Hematopoietic multipotent progenitor cell treated with erythropoietin and hydrocortisone succinate and interleukin-3 and kit ligand, for 4 days (in vitro differentiated cells): ENCODE results near the gene ACAD8.
"Not testable (repeated sequence)": the region's sequence is repeated elsewhere in the genome, so short reads cannot be mapped to it uniquely, and the experiment has no call there.

Experiments used
- DNase-seq: peaks from one replicate; pipeline ENCODE4 v3.0.0-alpha.2; 2015

The ACAD8 gene

GRCh38 chr11:134240592-134240991 lies 12.8 kb upstream of the ACAD8 start:
- no peak for DNase-seq

GRCh38 chr11:134242376-134242775 lies 11.0 kb upstream of the ACAD8 start:
- DNase-seq: no peak

DNA sequence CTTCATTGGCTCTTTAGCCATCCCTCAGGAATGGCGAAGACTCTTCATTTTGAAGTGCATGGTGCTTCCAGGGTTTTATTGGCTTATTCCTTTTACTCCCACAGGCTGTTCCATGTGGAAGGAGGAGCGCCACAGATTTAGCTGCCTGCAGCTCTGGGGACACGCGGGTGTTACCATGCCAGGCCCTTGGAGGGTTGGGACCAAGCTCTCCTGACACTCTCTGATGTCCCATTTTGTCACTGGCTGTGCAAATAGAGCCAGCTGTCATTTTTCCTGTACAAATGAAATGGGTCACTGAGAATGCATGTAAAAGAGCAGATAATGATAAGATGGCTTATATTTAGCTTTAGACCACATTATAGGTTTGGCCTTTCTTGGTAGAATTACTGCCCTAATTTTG lies 9.5 kb upstream of the ACAD8 start:
- no peak for DNase-seq

GRCh38 chr11:134244593-134244992 lies 8.8 kb upstream of the ACAD8 start:
- DNase-seq: peak; percentile 70

DNA sequence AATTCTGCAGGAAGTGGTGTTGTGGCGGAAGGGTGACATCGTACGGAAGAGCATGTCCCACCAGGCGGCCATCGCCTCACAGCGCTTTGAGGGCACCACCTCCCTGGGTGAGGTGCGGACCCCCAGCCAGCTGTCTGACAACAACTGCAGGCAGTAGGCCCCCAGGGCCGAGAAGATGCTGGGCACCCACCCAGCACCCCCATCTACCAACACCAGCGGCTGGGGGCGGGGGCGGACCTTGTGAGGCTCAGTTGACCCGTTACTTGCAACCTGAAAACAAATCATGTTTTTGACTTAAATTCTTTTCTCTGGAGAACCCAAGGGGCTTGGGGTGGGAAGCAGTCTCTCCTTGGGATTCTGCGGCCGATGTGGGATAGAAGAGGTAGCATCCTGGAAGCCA lies 7.9 kb upstream of the ACAD8 start:
- DNase-seq: no peak

- no peak for DNase-seq
Observed at GRCh38 chr11:134246100-134246499, 7.3 kb upstream of the ACAD8 start.

DNA sequence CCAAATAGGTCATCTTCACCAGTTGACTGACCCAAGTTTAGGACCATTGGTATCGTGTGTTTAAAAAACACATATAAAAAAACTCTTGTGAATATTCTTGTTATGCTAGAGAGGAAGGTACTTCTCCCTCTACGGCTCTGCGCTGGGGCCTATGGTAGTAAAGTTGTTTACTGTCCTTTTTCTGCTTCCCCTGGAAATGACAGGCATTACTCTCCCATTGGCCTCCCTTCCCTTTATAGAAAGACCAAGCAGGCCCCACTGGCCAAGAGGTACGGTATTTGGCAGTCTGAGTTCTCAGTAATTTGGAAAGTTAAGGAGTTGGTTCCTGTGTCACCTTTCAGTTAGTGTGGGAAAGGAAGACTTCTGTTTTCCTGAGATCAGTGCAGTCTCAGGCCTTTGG lies 6.7 kb upstream of the ACAD8 start:
- DNase-seq: no peak

DNA sequence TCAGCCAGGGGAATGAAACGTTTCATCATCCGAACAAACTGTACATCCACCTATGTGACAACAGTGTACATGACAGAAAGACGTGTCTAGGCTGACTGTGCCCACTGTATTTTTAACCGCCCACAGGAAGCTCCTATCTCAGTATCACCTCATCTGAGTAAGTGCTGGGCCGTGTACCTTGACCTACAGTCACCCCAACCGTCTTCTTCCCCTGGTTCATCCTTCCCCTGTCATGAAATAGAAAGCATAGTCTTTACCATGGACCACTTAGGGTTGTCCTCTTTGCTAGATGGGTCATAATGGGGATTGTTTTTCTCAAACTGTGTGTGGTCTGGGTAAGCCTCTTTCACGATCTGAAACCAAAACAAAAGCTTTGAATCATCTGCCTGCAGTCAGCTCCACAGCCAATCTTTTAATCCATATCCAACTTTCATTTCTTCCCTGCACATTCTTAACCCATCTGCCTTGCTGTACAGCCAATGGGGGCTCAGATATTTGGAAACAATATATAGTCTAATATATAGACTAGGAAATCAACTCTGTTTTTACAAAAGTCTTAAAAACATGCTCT lies 4.4 kb upstream of the ACAD8 start:
- DNase-seq: no peak

- DNase-seq: no peak
Observed at GRCh38 chr11:134250246-134250645, 3.1 kb upstream of the ACAD8 start.

GRCh38 chr11:134250675-134251074 lies 2.7 kb upstream of the ACAD8 start:
- DNase-seq: peak; percentile 39

GRCh38 chr11:134252346-134253187 lies 801 bp upstream of the ACAD8 start:
- peak; percentile 64 for DNase-seq

GRCh38 chr11:134254433-134255183 lies 1.2 kb downstream of the ACAD8 start:
- DNase-seq: no peak

DNA sequence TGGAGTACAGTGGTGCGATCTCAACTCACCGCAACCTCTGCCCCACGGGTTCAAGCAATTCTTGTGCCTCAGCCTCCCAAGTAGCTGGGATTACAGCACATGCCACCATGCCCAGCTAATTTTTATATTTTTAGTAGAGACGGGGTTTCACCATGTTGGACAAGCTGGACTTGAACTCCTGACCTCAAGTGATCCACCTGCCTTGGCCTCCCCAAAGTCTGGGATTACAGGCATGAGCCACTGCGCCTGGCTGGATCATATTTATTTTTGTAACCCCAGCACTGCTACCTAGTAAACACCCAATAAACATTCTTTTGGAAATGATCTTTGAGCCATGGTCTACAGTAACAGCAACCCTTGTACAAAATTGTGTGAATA lies 1.8 kb downstream of the ACAD8 start:
- DNase-seq: not testable (repeated sequence)

GRCh38 chr11:134257101-134257500 lies 3.7 kb downstream of the ACAD8 start:
- no peak for DNase-seq

DNA sequence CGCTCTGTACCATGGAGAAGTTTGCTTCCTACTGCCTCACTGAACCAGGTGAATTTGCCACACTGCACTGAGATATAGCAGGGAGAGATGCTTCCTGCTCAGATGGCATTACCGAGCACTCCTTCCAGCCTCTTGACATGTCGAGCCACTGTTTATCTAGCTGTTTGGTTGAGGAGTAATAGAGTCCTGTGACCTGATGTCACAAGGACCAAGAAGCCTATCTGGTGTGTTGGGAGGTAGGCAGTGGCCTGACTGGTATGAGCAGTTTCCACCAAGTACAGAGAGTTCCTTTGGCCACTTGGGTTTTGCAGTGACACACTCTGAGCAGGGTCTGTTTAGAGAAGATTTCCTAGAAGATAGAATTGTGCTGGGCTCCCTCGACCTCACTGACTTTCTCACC lies 5.2 kb downstream of the ACAD8 start:
- no peak for DNase-seq

DNA sequence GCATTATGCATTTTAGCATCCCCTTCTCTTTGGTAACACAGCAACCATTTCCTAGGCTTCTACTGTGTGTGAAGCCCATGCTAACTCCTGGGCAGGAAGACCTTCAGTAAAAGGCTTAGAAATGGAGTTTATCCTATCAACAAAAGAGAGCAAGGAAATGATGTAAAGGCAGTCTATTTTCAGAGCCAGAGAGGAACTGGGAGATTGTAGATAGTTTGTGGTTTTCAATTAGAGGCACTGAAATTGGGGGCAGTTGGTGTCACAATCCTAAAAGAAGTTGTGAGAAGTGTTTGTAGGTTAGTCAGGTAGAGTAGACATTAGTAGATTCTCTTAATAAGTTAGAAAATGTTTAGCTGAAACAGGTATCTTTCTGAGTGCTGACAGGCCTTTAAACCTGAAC lies 7.1 kb downstream of the ACAD8 start:
- peak; percentile 76 for DNase-seq

- DNase-seq: no peak
Observed at GRCh38 chr11:134260983-134261382, 7.6 kb downstream of the ACAD8 start.

DNA sequence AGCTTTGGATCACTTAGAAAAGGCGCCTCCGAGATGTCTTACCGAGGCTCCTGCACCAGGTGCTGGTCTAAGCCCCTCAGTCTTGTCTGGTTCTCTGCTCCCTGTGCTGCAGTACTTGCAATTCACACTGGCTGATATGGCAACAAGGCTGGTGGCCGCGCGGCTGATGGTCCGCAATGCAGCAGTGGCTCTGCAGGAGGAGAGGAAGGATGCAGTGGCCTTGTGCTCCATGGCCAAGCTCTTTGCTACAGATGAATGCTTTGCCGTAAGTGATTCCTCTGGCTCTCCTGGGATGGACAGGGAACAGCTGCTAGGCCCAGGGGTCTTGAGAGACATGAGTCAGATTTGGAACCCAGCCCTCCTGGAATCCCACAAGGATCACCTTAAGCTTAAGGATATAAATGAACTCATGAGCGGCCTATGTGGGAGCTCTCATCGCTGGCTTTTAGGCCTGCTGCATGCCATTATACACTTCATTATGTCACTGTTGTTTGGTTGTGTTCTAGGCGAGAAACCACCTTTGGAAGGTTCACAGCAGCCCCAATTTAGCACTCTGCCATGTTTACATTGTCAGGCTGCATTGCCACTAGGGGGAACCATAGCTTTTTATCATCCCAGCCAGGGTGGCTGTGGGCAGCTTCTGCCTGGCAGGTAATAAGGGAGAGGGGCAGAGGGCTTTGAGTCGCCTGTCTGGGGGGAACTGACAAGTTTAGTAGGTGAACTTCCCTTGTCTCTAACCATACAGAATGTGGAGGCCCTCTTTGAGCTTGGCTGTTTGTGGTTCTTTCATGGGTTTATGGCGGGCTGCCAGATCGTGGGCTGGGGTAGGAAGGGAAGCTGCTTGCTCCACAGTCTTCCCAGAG lies 8.5 kb downstream of the ACAD8 start:
- DNase-seq: peak; percentile 67

GRCh38 chr11:134264966-134265764 lies 11.8 kb downstream of the ACAD8 start:
- DNase-seq: no peak

DNA sequence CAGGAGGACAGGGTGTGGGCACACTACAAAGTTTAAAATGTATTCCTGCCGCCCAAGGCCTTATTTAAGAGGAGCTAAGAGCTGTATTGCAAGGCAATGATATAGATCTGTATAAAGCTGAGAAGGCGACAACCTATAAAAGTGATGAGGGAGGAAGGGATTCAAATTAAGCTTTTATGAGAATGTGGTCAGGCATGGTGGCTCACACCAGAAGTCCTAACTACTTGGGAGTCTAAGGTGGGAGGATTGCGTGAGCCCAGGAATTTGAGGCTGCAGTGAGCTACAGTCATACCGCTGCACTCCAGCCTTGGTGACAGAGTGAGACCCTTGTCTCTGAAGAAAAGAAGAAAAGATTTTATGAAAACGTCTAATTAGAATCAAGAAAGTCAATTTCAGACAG lies 13.1 kb downstream of the ACAD8 start:
- no peak for DNase-seq

DNA sequence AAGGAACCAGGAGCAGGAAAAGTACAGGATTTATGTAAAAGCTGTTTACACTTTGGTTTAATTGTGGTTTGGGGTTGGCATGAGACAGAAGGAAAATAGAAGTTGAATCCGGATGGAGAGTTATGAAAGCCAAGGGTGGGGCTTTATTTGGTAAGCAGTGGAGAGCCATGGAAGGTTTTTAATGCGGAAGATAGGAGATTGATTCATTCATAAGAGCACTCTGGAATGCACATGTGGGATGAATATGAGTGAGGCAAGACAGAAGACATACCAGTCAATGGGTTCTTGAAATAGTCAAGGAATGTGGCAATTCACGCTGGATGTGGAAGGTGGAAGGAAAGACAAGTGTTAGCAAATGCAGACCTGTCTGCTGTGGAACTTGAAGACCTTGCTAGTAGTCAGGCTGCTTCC lies 13.5 kb downstream of the ACAD8 start:
- no peak for DNase-seq

- DNase-seq: no peak
Observed at GRCh38 chr11:134267461-134267860, 14.1 kb downstream of the ACAD8 start.
